ENCODE results near the gene FMNL2. TPM values are rescaled to one million over a fixed set of nuclear protein-coding genes. Genes with fewer than 3 reads are reported as not detected.

The FMNL2 gene
- polyA plus RNA-seq, 1 donor from 2014 or later = 86.5 TPM

GRCh38 chr2:152466980-152467676, 132.2 kb downstream of the FMNL2 start:
- H3K9me2 ChIP-seq (ENCODE audit: insufficient read depth, low read length) = no peaks in the 10 kb centered on the region
- no peaks in the 10 kb centered on the region for H4K20me1 ChIP-seq (ENCODE audit: insufficient read depth)
- no peak for TF ChIP-seq RAD21 (conservative IDR thresholded peaks at IDR 0.05)
- TF ChIP-seq TAF1 (IDR thresholded peaks at IDR 0.05; ENCODE audit: low read depth) = no peak
- TF ChIP-seq SMC3 (conservative IDR thresholded peaks at IDR 0.05; ENCODE audit: poor library complexity) = no peak
- TF ChIP-seq CTCF (IDR thresholded peaks at IDR 0.05; ENCODE audit: poor library complexity, severe bottlenecking) = no peak
- no peak for TF ChIP-seq EZH2 (IDR thresholded peaks at IDR 0.05; ENCODE audit: borderline replicate concordance, insufficient read depth, low read length, poor library complexity, severe bottlenecking)
- TF ChIP-seq EP300 (conservative IDR thresholded peaks at IDR 0.05; ENCODE audit: poor library complexity, severe bottlenecking) = no peak
- TF ChIP-seq, protein P1, sequence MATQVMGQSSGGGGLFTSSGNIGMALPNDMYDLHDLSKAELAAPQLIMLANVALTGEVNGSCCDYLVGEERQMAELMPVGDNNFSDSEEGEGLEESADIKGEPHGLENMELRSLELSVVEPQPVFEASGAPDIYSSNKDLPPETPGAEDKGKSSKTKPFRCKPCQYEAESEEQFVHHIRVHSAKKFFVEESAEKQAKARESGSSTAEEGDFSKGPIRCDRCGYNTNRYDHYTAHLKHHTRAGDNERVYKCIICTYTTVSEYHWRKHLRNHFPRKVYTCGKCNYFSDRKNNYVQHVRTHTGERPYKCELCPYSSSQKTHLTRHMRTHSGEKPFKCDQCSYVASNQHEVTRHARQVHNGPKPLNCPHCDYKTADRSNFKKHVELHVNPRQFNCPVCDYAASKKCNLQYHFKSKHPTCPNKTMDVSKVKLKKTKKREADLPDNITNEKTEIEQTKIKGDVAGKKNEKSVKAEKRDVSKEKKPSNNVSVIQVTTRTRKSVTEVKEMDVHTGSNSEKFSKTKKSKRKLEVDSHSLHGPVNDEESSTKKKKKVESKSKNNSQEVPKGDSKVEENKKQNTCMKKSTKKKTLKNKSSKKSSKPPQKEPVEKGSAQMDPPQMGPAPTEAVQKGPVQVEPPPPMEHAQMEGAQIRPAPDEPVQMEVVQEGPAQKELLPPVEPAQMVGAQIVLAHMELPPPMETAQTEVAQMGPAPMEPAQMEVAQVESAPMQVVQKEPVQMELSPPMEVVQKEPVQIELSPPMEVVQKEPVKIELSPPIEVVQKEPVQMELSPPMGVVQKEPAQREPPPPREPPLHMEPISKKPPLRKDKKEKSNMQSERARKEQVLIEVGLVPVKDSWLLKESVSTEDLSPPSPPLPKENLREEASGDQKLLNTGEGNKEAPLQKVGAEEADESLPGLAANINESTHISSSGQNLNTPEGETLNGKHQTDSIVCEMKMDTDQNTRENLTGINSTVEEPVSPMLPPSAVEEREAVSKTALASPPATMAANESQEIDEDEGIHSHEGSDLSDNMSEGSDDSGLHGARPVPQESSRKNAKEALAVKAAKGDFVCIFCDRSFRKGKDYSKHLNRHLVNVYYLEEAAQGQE (IDR thresholded peaks at IDR 0.05; ENCODE audit: borderline replicate concordance) = no peak
- no peak for TF ChIP-seq POLR2AphosphoS5 (IDR thresholded peaks at IDR 0.05)
- no peak for TF ChIP-seq MXI1 (conservative IDR thresholded peaks at IDR 0.05; ENCODE audit: poor library complexity, severe bottlenecking)
- H3K4me3 ChIP-seq (ENCODE audit: low read length) = no peak overlapping the region
- no peak overlapping the region for H3K9ac ChIP-seq (ENCODE audit: low read length)
- H3K4me2 ChIP-seq (ENCODE audit: low read length) = no peak overlapping the region
- peaks cover 15% of the 10 kb centered on the region for H3K79me2 ChIP-seq (replicated peaks; ENCODE audit: insufficient read depth, low read length)
- no peak overlapping the region for H2AFZ ChIP-seq (ENCODE audit: low read depth, low read length)
- H3K9me3 ChIP-seq (ENCODE audit: low read length) = no peaks in the 10 kb centered on the region
- H3K27me3 ChIP-seq (ENCODE audit: insufficient read depth, low read depth, low read length) = no peaks in the 10 kb centered on the region
- H3K27ac ChIP-seq (ENCODE audit: low read length) = no peak overlapping the region
- no peaks in the 10 kb centered on the region for H3K36me3 ChIP-seq (ENCODE audit: insufficient read depth, low read length)
- H3F3A ChIP-seq (ENCODE audit: insufficient read depth, low read length, poor library complexity, severe bottlenecking) = no peaks in the 10 kb centered on the region

DNA sequence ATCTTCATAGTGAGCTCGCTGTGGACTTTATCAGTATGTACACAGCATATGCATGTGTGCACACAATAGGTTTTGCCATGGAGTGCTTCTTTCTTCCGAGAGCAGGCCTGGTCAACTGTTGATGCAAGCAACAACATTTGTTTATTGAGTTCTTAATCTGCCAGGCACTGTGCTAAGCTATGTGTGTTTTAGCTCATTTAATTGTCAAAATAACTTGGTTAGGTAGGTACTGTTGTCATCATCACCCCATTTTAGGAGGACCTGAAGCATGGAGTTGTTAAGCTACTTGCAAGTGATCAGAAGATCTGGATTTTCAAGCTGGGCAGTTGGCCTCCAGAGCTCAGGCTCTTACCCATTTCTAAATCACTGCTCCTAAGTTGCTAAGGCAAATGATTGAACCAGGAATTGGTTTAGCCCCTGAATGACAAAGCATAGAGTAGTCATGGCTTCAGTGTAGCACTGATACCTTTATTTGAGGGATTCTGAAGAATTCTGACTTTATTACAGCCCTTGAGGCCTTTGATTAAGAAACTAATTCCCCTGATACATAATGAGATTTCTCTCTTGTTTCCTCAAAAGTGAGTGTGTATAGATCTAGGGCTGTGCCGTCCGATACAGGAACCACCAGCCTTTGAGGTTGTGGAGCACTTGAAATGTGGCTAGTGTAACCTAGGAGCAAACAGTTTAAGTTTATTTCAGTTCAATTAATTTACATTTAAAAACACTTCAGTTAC, 132.9 kb downstream of the FMNL2 start:
- no peak overlapping the region for H3K9ac ChIP-seq (ENCODE audit: low read length)
- TF ChIP-seq SMC3 (conservative IDR thresholded peaks at IDR 0.05; ENCODE audit: poor library complexity) = no peak
- TF ChIP-seq EP300 (conservative IDR thresholded peaks at IDR 0.05; ENCODE audit: poor library complexity, severe bottlenecking) = no peak
- TF ChIP-seq, protein P1 (IDR thresholded peaks at IDR 0.05; ENCODE audit: borderline replicate concordance) = no peak
- no peak for TF ChIP-seq CTCF (IDR thresholded peaks at IDR 0.05; ENCODE audit: poor library complexity, severe bottlenecking)
- TF ChIP-seq MXI1 (conservative IDR thresholded peaks at IDR 0.05; ENCODE audit: poor library complexity, severe bottlenecking) = no peak
- no peak for TF ChIP-seq RAD21 (conservative IDR thresholded peaks at IDR 0.05)

More for the DNA sequence above, 132.9 kb downstream of the FMNL2 start:
- Histone ChIP-seq H3K4me2 (ENCODE audit: low read length) (no peak overlapping the region), H3K27ac (ENCODE audit: low read length) (no peak overlapping the region), H3K9me2 (ENCODE audit: insufficient read depth, low read length) (no peaks in the 10 kb centered on the region), H4K20me1 (ENCODE audit: insufficient read depth) (no peaks in the 10 kb centered on the region), H3K4me3 (ENCODE audit: low read length) (no peak overlapping the region), H3K9me3 (ENCODE audit: low read length) (no peaks in the 10 kb centered on the region), H3F3A (ENCODE audit: insufficient read depth, low read length, poor library complexity, severe bottlenecking) (no peaks in the 10 kb centered on the region), H3K27me3 (ENCODE audit: insufficient read depth, low read depth, low read length) (no peaks in the 10 kb centered on the region), H3K36me3 (ENCODE audit: insufficient read depth, low read length) (no peaks in the 10 kb centered on the region), H2AFZ (ENCODE audit: low read depth, low read length) (no peak overlapping the region), H3K79me2 (replicated peaks; ENCODE audit: insufficient read depth, low read length) (peaks cover 18% of the 10 kb centered on the region)
